HG03039 (cell line): Measurements from ENCODE around the gene ST7.
A peak's percentile ranks its signal among the peaks of the same experiment; 100 is the strongest.
"Not testable (repeated sequence)": the region's sequence is repeated elsewhere in the genome, so short reads cannot be mapped to it uniquely, and the experiment has no call there.

Experiments
- ATAC-seq: cut with Tn5 transposase; IDR thresholded peaks from one replicate; pipeline ENCODE4 v1.9.1; 2021; ENCODE audit warnings: mild to moderate bottlenecking, moderate library complexity; ENCODE audit not compliant: unreplicated experiment

ST7 gene

GRCh38 chr7:117212969-117213877 lies 259.9 kb downstream of the ST7 start:
- peak; percentile 78 for ATAC-seq

DNA sequence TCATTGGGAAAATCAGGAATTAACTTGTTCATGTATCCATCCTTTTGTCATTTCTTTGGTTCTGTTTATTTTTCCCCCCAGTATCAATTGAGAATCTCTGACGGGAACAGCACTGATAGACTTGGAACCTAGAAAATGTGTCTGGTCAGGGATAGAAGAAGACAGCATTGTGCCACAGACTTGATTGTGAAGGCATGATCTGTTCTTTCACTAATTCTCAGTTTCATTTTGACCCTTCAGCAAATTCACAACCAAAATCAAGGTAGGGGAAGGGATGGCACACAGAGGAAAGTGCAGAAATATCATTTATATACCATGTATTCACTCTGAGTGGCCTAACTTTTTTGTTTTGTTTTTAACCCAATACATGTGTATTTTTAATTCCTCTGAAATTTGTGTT lies 262.7 kb downstream of the ST7 start:
- ATAC-seq: no peak

DNA sequence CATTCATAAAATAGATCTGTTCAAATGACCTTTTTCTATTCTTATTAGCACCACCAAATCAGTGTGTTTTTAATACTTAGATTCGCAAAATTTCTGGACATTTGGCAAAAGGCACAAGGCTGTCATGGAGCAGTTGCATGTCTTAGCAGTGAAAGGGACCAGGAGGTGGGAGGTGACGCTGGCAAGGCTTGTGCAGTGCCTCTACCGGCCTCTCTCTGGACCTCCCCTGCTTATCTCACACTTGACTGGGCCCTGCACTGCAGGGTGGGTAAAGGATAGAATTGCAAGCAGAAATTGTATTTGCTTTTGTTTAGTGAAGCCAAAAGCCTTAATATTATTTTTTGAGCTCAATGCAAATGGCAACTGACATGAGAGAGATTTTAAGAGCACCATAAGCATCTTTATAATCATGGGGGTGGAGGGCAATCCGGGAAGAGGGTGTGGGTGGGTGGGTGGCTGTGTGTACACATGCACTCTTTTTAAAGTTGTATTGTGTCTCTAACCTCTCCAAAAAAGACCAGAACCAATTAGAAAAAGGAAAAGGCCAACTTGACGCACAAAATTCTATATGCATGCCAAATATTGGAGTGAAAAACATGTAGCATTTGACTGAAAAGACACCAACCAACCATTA lies 263.3 kb downstream of the ST7 start:
- ATAC-seq: no peak

- ATAC-seq: no peak
Observed at GRCh38 chr7:117217106-117218035, 264.1 kb downstream of the ST7 start.

DNA sequence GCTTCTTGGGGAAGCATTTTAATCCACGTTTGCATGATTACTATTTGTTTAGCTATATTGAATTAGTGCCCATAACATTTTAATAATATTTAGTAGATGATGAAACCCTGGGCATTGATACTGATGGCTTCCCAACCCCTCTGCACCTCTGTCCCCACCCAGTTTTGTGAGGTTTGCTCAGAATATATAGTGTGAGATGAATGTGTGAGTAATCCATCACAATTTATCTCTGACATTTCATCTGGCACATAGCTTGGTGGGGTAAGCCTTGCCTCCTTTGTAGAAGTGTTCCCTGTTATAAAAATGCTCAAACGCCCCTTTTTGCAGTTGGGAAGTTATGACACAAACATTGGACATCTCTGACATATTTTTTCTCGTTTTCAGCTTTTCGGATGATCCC lies 265.4 kb downstream of the ST7 start:
- no peak for ATAC-seq

GRCh38 chr7:117219485-117219884 lies 266.2 kb downstream of the ST7 start:
- no peak for ATAC-seq

- no peak for ATAC-seq
Observed at GRCh38 chr7:117220836-117221235, 267.5 kb downstream of the ST7 start.

GRCh38 chr7:117225536-117225935 lies 272.2 kb downstream of the ST7 start:
- no peak for ATAC-seq

DNA sequence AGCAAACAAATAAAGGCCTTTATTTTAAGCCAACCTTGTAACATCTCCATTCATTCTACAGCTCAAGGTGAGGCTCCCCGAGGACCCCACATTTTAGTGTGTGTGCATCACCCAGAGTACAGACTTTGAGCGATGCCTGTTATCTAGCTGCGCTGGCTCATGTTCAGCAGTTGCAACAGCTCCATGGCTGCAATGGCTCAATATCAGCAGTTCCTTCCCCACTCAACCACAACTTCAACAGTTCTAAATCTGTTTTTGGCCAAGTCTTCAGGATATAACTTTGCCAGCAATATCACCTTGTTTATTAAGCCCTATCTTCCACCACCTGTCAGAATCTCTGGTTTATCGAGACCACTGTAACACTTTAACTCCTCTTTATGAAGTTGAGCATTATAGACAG lies 273.8 kb downstream of the ST7 start:
- ATAC-seq: no peak

- ATAC-seq: no peak
Observed at GRCh38 chr7:117229350-117229749, 276.0 kb downstream of the ST7 start.

DNA sequence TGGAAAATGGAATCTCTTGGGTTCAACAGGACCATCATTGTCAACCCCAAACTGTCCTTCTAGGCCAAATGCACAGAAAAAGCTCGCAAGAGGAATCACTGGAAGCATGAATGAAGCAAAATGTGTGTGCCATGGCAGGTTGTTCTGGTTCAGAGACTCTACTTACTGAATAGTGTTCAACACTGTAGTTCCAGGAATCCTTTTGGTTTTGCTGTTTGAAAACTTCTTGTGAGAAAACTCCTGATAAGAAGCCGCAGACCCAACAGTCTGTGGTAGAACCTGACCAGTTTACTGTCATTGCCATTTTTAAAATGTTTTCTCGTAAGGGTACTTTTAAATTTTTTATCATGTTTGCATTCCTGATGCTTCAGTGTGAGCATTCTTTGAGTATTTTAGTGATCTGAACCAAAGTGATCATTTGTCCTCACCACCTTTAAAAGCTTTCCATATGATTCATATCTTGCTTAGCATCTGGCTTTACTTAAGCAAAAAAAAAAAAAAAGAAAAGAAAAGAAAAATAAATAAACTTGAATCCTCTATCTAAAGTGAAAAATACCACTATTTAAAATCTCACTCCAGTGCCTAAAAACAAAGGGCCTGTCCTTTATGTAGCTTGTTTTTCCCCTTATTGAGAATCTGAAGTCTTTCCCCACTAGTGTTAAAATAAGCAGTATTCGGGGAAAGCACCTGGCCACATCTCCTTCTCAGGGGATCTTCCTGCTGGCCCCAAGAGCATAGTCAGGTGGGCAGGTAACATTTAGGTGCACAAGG lies 277.2 kb downstream of the ST7 start:
- ATAC-seq: peak; percentile 62

DNA sequence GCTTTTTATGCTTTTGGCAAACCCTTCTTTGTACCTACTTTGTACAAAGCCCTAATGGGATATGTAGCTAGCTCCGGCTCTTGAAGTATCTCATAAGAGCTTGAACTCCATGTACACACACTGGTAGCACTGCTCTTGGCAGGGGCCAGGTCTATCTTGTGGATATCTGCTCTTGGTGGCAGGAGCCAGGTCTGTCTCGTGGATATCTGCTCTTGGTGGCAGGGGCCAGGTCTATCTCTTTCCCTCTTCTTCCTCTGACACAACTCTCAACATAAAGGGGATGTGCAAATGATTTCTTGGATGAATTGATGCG lies 277.7 kb downstream of the ST7 start:
- peak; percentile 23 for ATAC-seq

GRCh38 chr7:117237646-117238045 lies 284.3 kb downstream of the ST7 start:
- ATAC-seq: no peak

DNA sequence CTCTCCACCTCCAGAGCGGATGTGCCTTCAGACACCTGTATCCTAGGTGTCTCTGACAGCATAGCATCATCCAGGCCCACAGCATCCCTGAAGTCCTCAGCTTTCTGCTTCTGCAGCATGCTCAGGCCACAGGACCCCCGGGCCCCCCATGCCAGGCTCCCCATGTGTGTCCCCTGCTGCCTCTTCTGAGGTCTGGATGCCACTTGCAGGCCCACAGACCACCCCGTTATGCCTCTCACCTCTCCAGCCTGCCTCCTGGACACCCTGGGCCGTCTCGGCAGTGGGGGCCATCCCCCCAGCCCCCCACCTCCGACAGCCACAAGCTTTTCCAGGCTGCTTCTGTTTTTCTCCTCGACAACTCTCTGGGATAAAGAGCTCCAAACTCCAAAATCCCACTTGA lies 285.2 kb downstream of the ST7 start:
- ATAC-seq: no peak

DNA sequence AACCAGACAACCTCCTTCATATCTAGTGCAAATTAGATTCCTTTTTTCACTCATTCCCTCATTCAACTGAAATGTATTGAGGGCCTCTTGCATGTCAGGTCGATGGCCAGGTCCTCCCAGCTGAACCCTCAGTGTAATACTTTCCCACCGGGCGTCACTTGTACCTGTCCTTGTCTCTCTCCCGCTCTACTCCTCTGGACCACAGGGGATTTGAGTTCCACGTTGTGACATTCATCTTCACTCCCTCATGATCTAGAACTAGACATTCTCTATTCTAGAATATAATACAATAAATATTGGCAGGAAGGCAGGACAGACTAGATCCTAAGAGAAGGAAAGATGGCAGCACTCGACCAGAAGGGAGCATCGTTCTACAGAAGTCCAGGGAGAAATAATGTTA lies 285.6 kb downstream of the ST7 start:
- ATAC-seq: no peak

GRCh38 chr7:117241088-117241487 lies 287.8 kb downstream of the ST7 start:
- ATAC-seq: no peak

- ATAC-seq: no peak
Observed at GRCh38 chr7:117243390-117243789, 290.1 kb downstream of the ST7 start.

DNA sequence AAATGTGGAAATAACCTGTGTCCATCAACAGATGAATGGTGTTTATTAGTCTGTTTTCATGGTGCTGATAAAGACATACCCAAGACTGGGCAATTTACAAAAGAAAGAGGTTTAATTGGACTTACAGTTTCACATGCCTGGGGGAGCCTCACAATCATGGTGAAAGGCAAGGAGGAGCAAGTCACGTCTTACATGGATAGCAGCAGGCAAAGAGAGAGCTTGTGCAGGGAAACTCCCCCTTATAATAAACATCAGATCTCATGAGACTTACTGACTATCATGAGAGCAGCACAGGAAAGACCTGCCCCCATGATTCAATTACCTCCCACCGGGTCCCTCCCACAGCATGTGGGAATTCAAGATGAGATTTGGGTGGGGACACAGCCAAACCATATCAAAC lies 292.4 kb downstream of the ST7 start:
- ATAC-seq: not testable (repeated sequence)

- ATAC-seq: no peak
Observed at GRCh38 chr7:117247809-117248208, 294.5 kb downstream of the ST7 start.

DNA sequence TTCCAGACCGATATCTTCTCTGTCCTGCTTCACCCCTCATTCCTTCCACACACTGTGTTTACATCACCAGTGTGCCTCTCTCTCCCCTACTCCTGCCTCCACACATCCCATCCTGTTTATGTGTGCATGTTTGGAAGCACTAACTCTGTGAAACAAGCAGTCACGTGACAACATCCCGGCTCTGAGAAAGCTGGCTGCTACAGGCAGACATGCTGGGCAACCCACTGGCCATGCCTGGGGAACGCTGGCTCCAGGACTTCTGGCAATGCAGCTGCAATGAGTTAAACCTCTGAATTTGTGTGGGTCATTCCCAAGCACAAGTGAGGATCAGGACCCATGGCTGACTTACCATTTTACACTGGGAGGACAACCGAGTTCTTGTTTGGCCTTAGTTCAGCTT lies 295.5 kb downstream of the ST7 start:
- no peak for ATAC-seq

GRCh38 chr7:117249696-117250095 lies 296.4 kb downstream of the ST7 start:
- no peak for ATAC-seq
